Transverse colon (tissue), 4 donors: Measurements from ENCODE around the gene ZNF423. TPM values are rescaled to one million over a fixed set of nuclear protein-coding genes. Genes with fewer than 3 reads are reported as not detected.

Experiments used
- DNase-seq: peaks from one replicate; pipeline ENCODE4 v3.0.0-alpha.2; 2019
- H3K27ac ChIP-seq, 4 donors: fragments of 200-600 bp; sonication (generic); 2 replicates each; pipeline ENCODE4 v1.5.1; 2016 to 2018; ENCODE audit warnings: inconsistent platforms in 4 of 4
- H3K27me3 ChIP-seq: fragments of 200-600 bp; sonication (generic); 2 replicates; pipeline ENCODE4 v1.5.1; 2017; ENCODE audit warnings: inconsistent platforms
- H3K36me3 ChIP-seq, 4 donors: fragments of 200-600 bp; sonication (generic); 2 replicates each; pipeline ENCODE4 v1.5.1; 2017 to 2019; ENCODE audit warnings: inconsistent platforms in 4 of 4
- H3K4me1 ChIP-seq, 4 donors: fragments of 200-600 bp; sonication (generic); 2 replicates each; pipeline ENCODE4 v1.5.1; 2017 to 2020; ENCODE audit warnings: inconsistent platforms in 4 of 4
- H3K4me3 ChIP-seq, 4 donors: fragments of 200-600 bp; sonication (generic); 1 replicate in 1 of 4; 2 replicates in 3 of 4; pipeline versions ENCODE4 v1.5.1 to v1.6.1; 2017 to 2019; ENCODE audit warnings: inconsistent platforms in 4 of 4
- H3K9me3 ChIP-seq, 2 donors: fragments of 200-600 bp; sonication (generic); 2 replicates each; pipeline ENCODE4 v1.5.1; 2017 to 2019; ENCODE audit warnings: inconsistent platforms in 2 of 2
- CTCF ChIP-seq, 5 experiments: fragments of 200-600 bp in 3 of 5; fragments of 450-650 bp in 2 of 5; sonication (generic) in 3 of 5; IDR thresholded peaks; 1 replicate in 2 of 5; 2 replicates in 3 of 5; pipeline ENCODE4 v1.5.1; 2016 to 2017; ENCODE audit warnings: antibody characterized with exemption in 5 of 5, inconsistent platforms in 3 of 5, mild to moderate bottlenecking in 2 of 5, moderate library complexity in 1 of 5
- EP300 ChIP-seq: sonication (generic); formaldehyde crosslinking; IDR thresholded peaks from one replicate; pipeline ENCODE4 v1.6.1; 2017; ENCODE audit warnings: antibody characterized with exemption, low read depth
- POLR2A ChIP-seq: fragments of 450-650 bp; IDR thresholded peaks from one replicate; pipeline ENCODE4 v1.6.1; 2016; ENCODE audit warnings: antibody characterized with exemption, mild to moderate bottlenecking, moderate library complexity
- POLR2AphosphoS5 ChIP-seq, 3 donors: sonication (generic); formaldehyde crosslinking; IDR thresholded peaks; one replicate each; pipeline ENCODE4 v1.6.1; 2016; ENCODE audit warnings: antibody characterized with exemption in 3 of 3
- WGBS, 2 donors: methylation state at CpG; one replicate each; pipeline ENCODE4 v1.1.5; 2018; ENCODE audit warnings: low coverage in 1 of 2; 5-methylcytosine and 5-hydroxymethylcytosine counted together
- in situ Hi-C, 4 donors: fragments of 200-750 bp; cut with MboI; loops; one replicate each; pipeline versions ENCODE4 v1.15.0 to v1.15.1; 2017; ENCODE audit warnings: low sequenced_read_pairs in 3 of 4, low pct_ligation_motif_present in 1 of 4, low pct_unique_long_range_greater_than_20kb in 1 of 4
- intact Hi-C: fragments of 100-400 bp; cut with DNase I; formaldehyde crosslinking; loops from one replicate; pipeline ENCODE4 v1.15.1; 2023; ENCODE audit warnings: low total_unique reads
- total RNA-seq, 4 donors: library from RNA; depleted of rRNA; stranded (reverse); fragments of >200 nt; gene quantifications; one replicate each; pipeline ENCODE4 v1.1.0, GENCODE V29; 2016

The ZNF423 gene
- total RNA-seq, 4 donors from 2014 or later = 4.9 to 13.1 (median 7.2) TPM

GRCh38 chr16:49632795-49633184, 223.1 kb downstream of the ZNF423 start:
- no peak overlapping the region for H3K27ac ChIP-seq
- DNase-seq = no peak
- in situ Hi-C loops = no loop called here
- no peak overlapping the region for H3K4me3 ChIP-seq
- 73% methylated on average over 4 of the region's 4 CpGs; no CpG with 5 or more reads in 1 of the 2 donors for WGBS, 2 donors
- no peaks in the 10 kb centered on the region for H3K9me3 ChIP-seq
- intact Hi-C loops = no loop called here
- H3K27me3 ChIP-seq = no peaks in the 10 kb centered on the region
- H3K36me3 ChIP-seq = no peaks in the 10 kb centered on the region
- TF ChIP-seq POLR2A (no peak), POLR2AphosphoS5 (IDR thresholded peaks at IDR 0.05) (no peak), CTCF (IDR thresholded peaks at IDR 0.05) (no peak), EP300 (no peak)
- no peaks in the 10 kb centered on the region for H3K4me1 ChIP-seq

DNA sequence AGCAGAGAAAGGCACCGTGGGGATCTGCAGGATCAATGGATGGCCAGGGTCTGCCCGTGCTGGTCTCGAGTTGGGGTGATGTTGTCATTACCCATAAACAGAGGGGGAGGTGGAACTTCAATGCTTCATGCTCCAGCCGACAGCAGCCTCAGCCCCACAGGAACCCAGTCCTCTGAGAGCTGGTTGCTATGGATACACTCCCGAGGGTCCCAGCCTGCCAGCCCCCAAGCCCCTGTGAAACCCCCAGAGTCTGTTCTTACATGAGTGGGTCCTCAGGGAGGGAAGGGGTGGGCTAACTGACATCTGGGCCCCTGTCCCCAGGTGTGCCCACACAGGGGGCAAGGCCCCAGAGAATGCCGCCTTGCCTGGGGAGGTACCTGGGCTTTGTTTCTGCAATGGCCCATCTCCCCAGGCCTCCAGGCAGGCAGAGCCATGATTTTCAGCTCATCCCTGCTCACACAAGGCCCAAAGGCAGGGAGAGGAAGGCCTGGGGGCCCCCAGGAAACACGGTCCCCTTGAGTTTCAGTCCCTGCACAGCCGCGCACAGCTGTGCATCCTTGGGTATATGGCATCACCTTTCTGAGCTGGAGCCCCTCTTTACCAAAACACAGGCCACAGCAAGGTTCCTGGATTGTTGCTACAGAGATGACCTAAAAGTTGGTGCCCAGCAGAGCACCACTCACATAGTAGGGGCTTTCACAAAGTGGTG, 223.7 kb downstream of the ZNF423 start:
- no peak for TF ChIP-seq CTCF (IDR thresholded peaks at IDR 0.05)
- no peak for TF ChIP-seq EP300
- no peak for TF ChIP-seq POLR2AphosphoS5 (IDR thresholded peaks at IDR 0.05)
- no peak for TF ChIP-seq POLR2A
- WGBS, 2 donors = 77% methylated on average over 9 of the region's 9 CpGs; no CpG with 5 or more reads in 1 of the 2 donors
- Histone ChIP-seq H3K4me1 (no peaks in the 10 kb centered on the region), H3K4me3 (no peak overlapping the region), H3K9me3 (no peaks in the 10 kb centered on the region), H3K27ac (no peak overlapping the region), H3K27me3 (no peaks in the 10 kb centered on the region), H3K36me3 (no peaks in the 10 kb centered on the region)
- intact Hi-C loops = no loop called here
- no peak for DNase-seq
- in situ Hi-C loops = no loop called here

- Histone ChIP-seq H3K4me1 (no peaks in the 10 kb centered on the region), H3K4me3 (no peak overlapping the region), H3K27me3 (no peaks in the 10 kb centered on the region), H3K27ac (no peak overlapping the region), H3K36me3 (no peaks in the 10 kb centered on the region), H3K9me3 (no peaks in the 10 kb centered on the region)
- intact Hi-C loops (no loop called here), in situ Hi-C loops (no loop called here)
- TF ChIP-seq CTCF (IDR thresholded peaks at IDR 0.05) (no peak), POLR2AphosphoS5 (IDR thresholded peaks at IDR 0.05) (no peak), EP300 (no peak), POLR2A (no peak)
- DNase-seq = no peak
- WGBS, 2 donors = 44 to 60% methylated on average over 1 to 5 of the region's 5 CpGs
These were observed 224.5 kb downstream of the ZNF423 start for GRCh38 chr16:49631187-49632041.

DNA sequence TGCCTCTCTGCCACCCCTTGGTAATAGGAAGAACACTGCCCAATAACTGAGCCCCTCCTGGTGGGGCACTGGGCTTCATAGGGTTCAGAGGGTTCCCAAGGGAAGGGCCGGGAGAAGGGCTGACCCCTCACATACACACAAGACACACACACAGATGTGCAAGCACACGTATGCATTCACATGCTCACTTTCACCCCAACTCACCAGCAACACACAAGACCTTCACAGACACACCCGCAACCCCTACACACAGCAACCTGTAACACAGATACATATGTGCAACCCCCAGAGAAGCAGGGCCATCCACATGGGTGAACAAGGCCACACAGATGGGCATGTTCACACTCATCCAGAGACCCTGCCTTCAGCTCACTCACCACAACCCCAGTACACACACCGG, 225.1 kb downstream of the ZNF423 start:
- TF ChIP-seq POLR2AphosphoS5 (IDR thresholded peaks at IDR 0.05) (no peak), EP300 (no peak), POLR2A (no peak), CTCF (IDR thresholded peaks at IDR 0.05) (no peak)
- DNase-seq = no peak
- intact Hi-C loops = no loop called here
- no peaks in the 10 kb centered on the region for H3K27me3 ChIP-seq
- H3K4me1 ChIP-seq = no peaks in the 10 kb centered on the region
- H3K4me3 ChIP-seq = no peak overlapping the region
- 89% methylated on average over 4 of the region's 4 CpGs; no CpG with 5 or more reads in 1 of the 2 donors for WGBS, 2 donors
- no peaks in the 10 kb centered on the region for H3K36me3 ChIP-seq
- H3K9me3 ChIP-seq = no peaks in the 10 kb centered on the region
- H3K27ac ChIP-seq = no peak overlapping the region
- in situ Hi-C loops = no loop called here
